GM21528 (cell line): Measurements from ENCODE around the gene ABI3.

ENCODE experiments used
- ATAC-seq: cut with Tn5 transposase; IDR thresholded peaks from one replicate; pipeline ENCODE4 v1.9.1; 2021; ENCODE audit warnings: mild to moderate bottlenecking, moderate library complexity; ENCODE audit not compliant: unreplicated experiment, low FRiP score

The ABI3 gene

GRCh38 chr17:49196520-49196919, 14.0 kb upstream of the ABI3 start:
- ATAC-seq = no peak

GRCh38 chr17:49197346-49197998, 13.0 kb upstream of the ABI3 start:
- ATAC-seq = no peak

DNA sequence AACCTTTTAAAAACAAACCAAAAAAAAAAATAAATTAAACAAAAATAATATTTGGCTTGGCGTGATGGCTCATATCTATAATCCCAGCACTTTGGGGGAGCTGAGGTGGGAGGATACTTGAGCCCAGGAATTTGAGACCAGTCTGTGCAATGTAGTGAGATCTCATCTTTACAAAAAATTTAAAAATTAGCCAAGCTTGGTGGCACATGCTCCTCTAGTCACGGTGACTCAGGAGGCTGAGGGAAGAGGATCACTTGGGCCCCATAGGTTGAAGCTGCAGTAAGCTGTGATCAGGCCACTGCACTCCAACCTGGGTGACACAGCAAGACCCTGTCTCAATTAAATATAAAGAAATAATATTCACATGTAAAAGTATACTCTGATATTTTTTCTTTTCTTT, 12.3 kb upstream of the ABI3 start:
- ATAC-seq = no peak

DNA sequence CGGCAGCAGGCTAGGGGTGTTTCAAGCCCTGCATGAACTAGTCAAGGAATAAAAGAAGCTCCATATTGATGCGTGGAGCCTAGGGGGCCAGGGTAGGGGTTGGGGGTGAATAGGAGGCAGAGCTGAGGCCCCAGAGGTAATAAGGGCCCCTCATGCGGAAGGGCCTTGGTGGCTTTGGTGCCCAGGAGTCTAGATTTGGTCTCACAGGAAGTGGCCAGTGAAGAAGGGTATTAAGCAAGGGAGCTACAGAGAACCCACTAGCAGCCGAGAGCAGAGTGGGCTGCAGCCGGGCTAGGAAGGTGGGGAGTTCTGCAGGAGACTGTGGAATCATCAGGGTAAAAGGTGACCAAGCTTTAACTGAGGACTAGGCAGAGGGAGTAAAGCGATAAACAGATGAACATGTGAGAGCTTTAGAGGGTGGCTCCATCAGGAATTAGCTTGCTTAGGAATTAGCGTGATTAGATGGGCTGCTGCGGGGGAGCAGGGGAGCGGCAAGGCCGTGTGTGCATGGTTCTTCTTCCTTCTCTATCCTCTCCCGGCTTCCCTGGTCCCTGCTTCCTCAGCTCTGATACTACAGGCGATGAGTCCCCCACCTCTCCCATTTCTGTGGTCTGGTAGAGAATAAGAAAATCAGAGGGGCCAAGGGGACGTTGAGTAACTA, 10.0 kb upstream of the ABI3 start:
- no peak for ATAC-seq

DNA sequence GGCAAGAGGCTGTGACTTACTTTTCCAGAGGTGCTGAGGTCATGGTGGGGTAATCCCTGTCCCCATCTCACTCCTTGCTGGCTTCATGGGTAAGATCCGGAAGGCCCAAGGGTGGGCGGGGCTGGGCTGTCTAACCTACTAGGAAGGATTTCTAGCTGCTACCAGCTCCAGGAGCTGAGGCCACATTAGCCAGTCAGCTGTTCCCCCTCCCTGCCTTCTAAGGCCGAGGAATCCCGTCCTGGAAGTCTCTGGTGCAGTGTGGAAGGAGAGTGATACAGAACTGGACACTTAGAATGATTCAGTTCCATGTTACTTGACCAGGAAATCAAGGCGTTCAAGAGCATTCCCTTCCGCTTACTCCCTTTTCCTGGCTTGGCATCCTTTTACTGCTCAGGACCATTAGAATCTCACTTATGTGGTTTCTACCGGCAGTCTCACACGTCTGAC, 9.0 kb upstream of the ABI3 start:
- no peak for ATAC-seq

GRCh38 chr17:49203796-49204195, 6.7 kb upstream of the ABI3 start:
- ATAC-seq = no peak

- no peak for ATAC-seq
Measured at GRCh38 chr17:49204516-49204915, 6.0 kb upstream of the ABI3 start.

DNA sequence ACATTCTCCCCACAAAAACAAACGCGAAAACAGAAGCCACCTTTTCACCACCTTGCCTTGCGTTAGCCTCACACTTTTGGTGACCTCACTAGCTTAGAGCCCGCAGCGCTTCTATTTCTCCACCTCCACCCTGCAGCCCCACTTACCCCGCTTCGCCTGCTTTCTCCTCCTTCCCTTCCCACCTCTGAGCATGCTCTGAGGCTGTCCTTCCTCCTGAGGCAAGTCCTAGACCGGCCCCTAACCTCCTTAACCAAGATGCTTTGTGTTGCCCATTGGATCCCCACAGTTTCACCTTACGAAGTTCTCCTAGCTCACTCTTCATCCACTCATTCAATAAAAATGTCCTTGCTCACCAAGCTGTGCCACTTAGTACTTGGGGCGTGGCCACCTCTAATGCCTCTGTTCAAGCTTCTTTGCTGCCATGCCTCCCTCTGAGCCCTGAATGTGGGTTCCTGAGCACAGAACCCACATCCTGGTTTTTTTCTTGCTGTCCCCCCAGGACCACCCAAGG, 1.4 kb upstream of the ABI3 start:
- no peak for ATAC-seq

GRCh38 chr17:49213399-49213798, 2.9 kb downstream of the ABI3 start:
- no peak for ATAC-seq

- no peak for ATAC-seq
Measured at GRCh38 chr17:49213847-49214246, 3.3 kb downstream of the ABI3 start.

DNA sequence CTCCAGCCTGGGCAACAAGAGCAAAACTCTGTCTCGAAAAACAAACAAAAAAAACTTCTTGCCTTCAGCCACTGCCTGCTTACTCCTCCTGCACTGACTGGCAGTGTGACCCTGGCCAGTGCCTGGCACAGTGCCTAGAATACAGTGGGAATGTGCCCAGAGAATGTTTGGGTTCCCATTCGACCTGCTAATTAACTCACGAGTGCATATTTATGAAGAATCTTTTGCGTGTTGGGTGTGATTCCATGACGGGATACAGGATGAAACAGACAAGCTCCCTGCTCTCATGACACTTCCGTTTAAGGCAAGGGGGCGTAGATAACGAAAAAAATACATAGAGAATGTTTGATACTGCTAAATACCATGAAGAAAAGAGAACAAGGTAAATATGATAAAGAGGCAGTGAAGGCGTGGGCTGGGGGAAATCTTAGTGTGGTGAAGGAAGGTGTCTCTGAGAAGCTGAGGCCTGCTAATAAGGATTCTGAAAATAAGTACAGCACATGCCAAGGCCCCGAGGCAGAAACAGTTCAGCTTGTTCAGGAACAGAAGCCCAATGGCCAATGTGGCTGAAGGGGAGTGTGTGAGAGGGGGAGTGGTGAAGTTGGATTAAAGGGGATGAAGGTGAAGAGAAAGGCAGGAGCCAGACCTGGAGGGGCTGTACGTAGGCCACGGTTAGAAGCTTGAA, 4.3 kb downstream of the ABI3 start:
- no peak for ATAC-seq

GRCh38 chr17:49216482-49216881, 6.0 kb downstream of the ABI3 start:
- ATAC-seq = no peak

- no peak for ATAC-seq
Measured at GRCh38 chr17:49216953-49217650, 6.6 kb downstream of the ABI3 start.

DNA sequence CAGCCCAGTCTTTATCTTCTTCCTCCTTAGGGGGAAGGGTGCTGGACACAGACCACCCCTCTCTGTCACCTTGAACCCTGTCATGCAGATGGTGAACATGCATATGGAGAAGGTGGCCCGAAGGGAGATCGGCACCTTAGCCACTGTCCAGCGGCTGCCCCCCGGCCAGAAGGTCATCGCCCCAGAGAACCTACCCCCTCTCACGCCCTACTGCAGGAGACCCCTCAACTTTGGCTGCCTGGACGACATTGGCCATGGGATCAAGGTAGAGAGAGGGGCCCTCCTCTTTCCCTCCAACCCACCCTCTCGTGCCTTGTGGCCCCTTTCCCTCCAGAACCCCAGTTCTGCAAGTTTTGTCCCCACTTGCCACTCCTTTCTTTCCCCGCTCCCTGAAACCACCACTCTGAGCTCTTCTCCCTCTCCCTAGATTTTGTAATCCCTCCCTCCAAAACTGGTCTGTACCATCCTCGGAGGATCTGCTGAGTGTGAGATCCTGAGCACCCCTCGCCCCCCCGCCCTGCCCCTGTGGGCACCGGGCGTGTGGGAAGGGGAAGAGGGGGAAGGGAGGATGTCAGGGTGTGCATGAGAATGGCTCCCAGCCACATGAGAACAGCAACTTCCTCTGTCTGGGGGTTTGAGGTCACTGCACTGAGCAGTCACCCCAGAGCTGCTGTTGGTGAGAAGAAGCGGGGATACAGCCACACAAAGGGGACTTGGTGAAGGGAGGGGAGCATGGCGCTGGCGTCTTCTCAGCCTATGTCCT, 7.3 kb downstream of the ABI3 start:
- ATAC-seq = peak; percentile 46

GRCh38 chr17:49218941-49219913, 8.7 kb downstream of the ABI3 start:
- ATAC-seq = no peak

GRCh38 chr17:49219987-49220386, 9.5 kb downstream of the ABI3 start:
- ATAC-seq = no peak

DNA sequence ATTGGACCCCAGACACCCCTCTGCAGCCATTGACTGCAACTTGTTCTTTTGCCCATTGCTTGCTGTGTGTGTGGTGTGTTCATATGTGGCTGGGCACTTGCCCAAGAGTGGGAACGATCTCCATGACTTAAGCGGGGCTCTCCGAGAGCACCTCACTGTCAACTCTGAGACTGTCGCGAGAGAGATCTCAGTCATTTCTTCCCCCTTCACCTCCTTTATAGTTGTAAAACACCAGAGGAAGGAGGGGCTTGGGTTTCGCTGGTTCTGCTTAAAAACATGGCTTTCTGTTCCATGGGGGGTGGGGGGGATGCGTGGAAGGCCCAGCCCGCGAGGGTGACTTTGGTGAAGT, 12.6 kb downstream of the ABI3 start:
- no peak for ATAC-seq

DNA sequence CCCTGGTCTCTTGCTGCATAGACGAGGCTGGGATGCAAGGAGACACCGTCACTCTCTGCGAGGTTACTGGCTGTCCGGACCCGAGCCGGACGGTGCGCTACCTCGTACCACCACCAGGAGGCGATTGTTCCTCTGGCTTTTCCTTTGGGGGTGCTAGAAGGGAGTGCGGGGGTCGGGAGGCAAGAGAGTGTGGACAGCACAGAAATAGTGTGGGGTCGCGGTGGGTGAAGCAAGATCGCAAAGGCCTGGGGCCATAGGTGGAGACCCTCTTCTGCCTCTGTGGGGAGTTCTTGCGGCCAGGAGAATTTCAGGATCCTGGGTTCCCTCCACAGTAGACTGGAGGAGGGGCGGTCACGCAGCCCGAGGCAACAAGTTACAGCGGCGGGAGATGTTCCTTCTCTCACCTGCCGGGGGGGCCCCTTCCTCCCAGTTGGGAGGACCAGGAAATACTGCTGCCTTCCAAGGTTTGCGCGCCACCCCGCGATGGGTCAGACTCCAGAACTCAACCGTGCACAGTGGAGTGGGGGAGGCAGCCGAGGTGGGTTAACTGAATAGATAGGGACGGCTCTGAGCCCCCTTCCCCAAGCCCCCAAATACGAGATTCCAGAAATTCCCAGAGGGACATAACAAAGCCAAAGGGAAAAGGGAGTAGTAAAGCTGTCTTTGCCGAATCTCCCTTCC, 13.2 kb downstream of the ABI3 start:
- ATAC-seq = no peak
